ENCODE results near the gene GFAP.

GRCh38 chr17:44907729-44908470 is 7.4 kb downstream of the GFAP start:
- TF ChIP-seq EZH2 (IDR thresholded peaks at IDR 0.05; ENCODE audit: borderline replicate concordance, low read depth, low read length, poor library complexity, severe bottlenecking) = no peak
- TF ChIP-seq CTCF (conservative IDR thresholded peaks at IDR 0.05; ENCODE audit: low read depth, low read length) = no peak
